Measurements from ENCODE around the gene ZNF620. TPM values are rescaled to one million over a fixed set of nuclear protein-coding genes. Genes with fewer than 3 reads are reported as not detected.

Gene ZNF620
- total RNA-seq, 1 donor from 2014 or later, result 14.0 TPM

DNA sequence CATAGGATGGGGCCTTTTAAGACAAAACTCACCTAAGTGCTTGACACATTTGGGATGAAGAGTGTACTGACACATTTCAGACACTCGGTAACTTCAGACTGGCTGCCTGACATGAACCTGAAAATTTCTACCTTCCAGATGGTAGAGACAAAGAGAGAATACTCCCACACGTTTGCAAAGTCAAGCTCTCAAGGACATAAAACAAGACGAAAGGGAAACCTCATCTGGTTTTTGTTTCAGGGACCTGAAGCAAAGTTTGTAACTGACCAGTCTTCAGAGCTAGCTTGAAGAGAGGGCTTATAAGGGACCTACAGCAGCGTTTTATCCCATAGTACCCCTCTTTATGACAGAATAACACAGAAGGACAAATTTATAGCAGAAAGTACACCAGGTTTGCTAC, 60.9 kb downstream of the ZNF620 start:
- Mint-ChIP-seq H3K36me3 (no peaks in the 10 kb centered on the region), H3K4me1 (ENCODE audit: unreplicated experiment) (no peaks in the 10 kb centered on the region), H3K27me3 (no peaks in the 10 kb centered on the region), H3K4me3 (no peak overlapping the region), H3K9me3 (no peaks in the 10 kb centered on the region), H3K27ac (no peak overlapping the region)
- TF ChIP-seq, protein P1, sequence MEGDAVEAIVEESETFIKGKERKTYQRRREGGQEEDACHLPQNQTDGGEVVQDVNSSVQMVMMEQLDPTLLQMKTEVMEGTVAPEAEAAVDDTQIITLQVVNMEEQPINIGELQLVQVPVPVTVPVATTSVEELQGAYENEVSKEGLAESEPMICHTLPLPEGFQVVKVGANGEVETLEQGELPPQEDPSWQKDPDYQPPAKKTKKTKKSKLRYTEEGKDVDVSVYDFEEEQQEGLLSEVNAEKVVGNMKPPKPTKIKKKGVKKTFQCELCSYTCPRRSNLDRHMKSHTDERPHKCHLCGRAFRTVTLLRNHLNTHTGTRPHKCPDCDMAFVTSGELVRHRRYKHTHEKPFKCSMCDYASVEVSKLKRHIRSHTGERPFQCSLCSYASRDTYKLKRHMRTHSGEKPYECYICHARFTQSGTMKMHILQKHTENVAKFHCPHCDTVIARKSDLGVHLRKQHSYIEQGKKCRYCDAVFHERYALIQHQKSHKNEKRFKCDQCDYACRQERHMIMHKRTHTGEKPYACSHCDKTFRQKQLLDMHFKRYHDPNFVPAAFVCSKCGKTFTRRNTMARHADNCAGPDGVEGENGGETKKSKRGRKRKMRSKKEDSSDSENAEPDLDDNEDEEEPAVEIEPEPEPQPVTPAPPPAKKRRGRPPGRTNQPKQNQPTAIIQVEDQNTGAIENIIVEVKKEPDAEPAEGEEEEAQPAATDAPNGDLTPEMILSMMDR (conservative IDR thresholded peaks at IDR 0.05), result no peak
- no peak for DNase-seq (ENCODE audit: extremely low spot score, unreplicated experiment)

Other genes starting within 250 kb of the ZNF620 start
- gene EIF1B, start 196.3 kb upstream of the ZNF620 start, total RNA-seq (ENCODE audit: low replicate concordance), result 55.2 and 81.8 TPM in 2 replicates
- 2.5 and 2.7 TPM in 2 replicates for gene ENTPD3, start 118.9 kb upstream of the ZNF620 start, total RNA-seq (ENCODE audit: low replicate concordance)
- 2,109 and 2,207 TPM in 2 replicates for gene RPL14, start 48.7 kb upstream of the ZNF620 start, total RNA-seq (ENCODE audit: low replicate concordance)
- 7.3 and 7.9 TPM in 2 replicates for gene ZNF619, start 28.9 kb upstream of the ZNF620 start, total RNA-seq (ENCODE audit: low replicate concordance)
- 17.0 and 23.3 TPM in 2 replicates for gene ZNF621, start 18.9 kb downstream of the ZNF620 start, total RNA-seq (ENCODE audit: low replicate concordance)